Amniotic stem cell (primary cell): ENCODE measurements around the gene ST6GALNAC4.
"Not testable (repeated sequence)": the region's sequence is repeated elsewhere in the genome, so short reads cannot be mapped to it uniquely, and the experiment has no call there.

Experiments
- DNase-seq: peaks from one replicate; lab custom pipeline; 2025; lab: John Stamatoyannopoulos, UW

Gene ST6GALNAC4

GRCh38 chr9:127885508-127886281 is 31.1 kb downstream of the ST6GALNAC4 start:
- DNase-seq, result no peak

GRCh38 chr9:127884976-127885490 is 31.8 kb downstream of the ST6GALNAC4 start:
- DNase-seq, result no peak

GRCh38 chr9:127884427-127884911 is 32.4 kb downstream of the ST6GALNAC4 start:
- no peak for DNase-seq

GRCh38 chr9:127883959-127884358 is 32.9 kb downstream of the ST6GALNAC4 start:
- no peak for DNase-seq

GRCh38 chr9:127881715-127882114 is 35.1 kb downstream of the ST6GALNAC4 start:
- DNase-seq, result not testable (repeated sequence)

- DNase-seq, result no peak
Measured at GRCh38 chr9:127880143-127880542, 36.7 kb downstream of the ST6GALNAC4 start.

- DNase-seq, result no peak
Measured at GRCh38 chr9:127878652-127879390, 38.0 kb downstream of the ST6GALNAC4 start.

- DNase-seq, result no peak
Measured at GRCh38 chr9:127878001-127878651, 38.7 kb downstream of the ST6GALNAC4 start.

- peak; percentile 39 for DNase-seq
Measured at GRCh38 chr9:127877566-127877998, 39.3 kb downstream of the ST6GALNAC4 start, which contains the start of gene AK1. AK1 (minus strand) TSS chr9:127877675; CDS start chr9:127874617, 3,058 bp downstream.

- DNase-seq, result no peak
Measured at GRCh38 chr9:127876764-127877562, 39.9 kb downstream of the ST6GALNAC4 start.

- DNase-seq, result no peak
Measured at GRCh38 chr9:127876026-127876763, 40.6 kb downstream of the ST6GALNAC4 start.

GRCh38 chr9:127875306-127875966 is 41.4 kb downstream of the ST6GALNAC4 start:
- no peak for DNase-seq

GRCh38 chr9:127874301-127875221 is 42.3 kb downstream of the ST6GALNAC4 start:
- DNase-seq, result no peak

- no peak for DNase-seq
Measured at GRCh38 chr9:127873886-127874285, 43.0 kb downstream of the ST6GALNAC4 start.

GRCh38 chr9:127873223-127873691 is 43.6 kb downstream of the ST6GALNAC4 start:
- no peak for DNase-seq

- DNase-seq, result no peak
Measured at GRCh38 chr9:127872369-127873222, 44.2 kb downstream of the ST6GALNAC4 start.

GRCh38 chr9:127871531-127871930 is 45.3 kb downstream of the ST6GALNAC4 start:
- DNase-seq, result no peak

GRCh38 chr9:127870887-127871286 is 46.0 kb downstream of the ST6GALNAC4 start:
- DNase-seq, result no peak
